PC-3 (cell line): Measurements from ENCODE around the gene TMEM131L. TPM values are rescaled to one million over a fixed set of nuclear protein-coding genes. Genes with fewer than 3 reads are reported as not detected.
A peak's percentile ranks its signal among the peaks of the same experiment; 100 is the strongest.

Experiments
- ATAC-seq: fragments of 200-7000 bp; cut with Tn5 transposase; 2 replicates; pipeline ENCODE4 v1.9.1; 2020; ENCODE audit warnings: mild to moderate bottlenecking, moderate library complexity
- BruUV-seq: library from RNA; stranded (reverse); fragments of 400-500 nt; replicated peaks from 2 replicates; lab custom pipeline; 2021; lab: Mats Ljungman, UMichigan
- CTCF ChIA-PET: fragments of 300-600 bp; sonication (Branson Sonifier 250); formaldehyde crosslinking; loops from one replicate; lab custom pipeline; 2022; ENCODE audit warnings: antibody characterized with exemption; lab: Charles Lee
- POLR2A ChIA-PET: fragments of 300-600 bp; sonication (Branson Sonifier 250); formaldehyde crosslinking; loops from one replicate; lab custom pipeline; 2022; ENCODE audit warnings: antibody characterized with exemption; ENCODE audit not compliant: unreplicated experiment; lab: Charles Lee
- DNase-seq: peaks from one replicate; pipeline ENCODE4 v3.0.0-alpha.2; 2015
- H2AFZ ChIP-seq: fragments of 300-600 bp; sonication (generic); 2 replicates; pipeline ENCODE4 v1.6.0; 2016; ENCODE audit warnings: antibody characterized with exemption, low read length
- H3F3A ChIP-seq: fragments of 300-600 bp; sonication (generic); one replicate; pipeline ENCODE4 v1.6.0; 2017; ENCODE audit warnings: antibody characterized with exemption, low read length, control low read depth, mild to moderate bottlenecking; ENCODE audit not compliant: unreplicated experiment
- H3K27ac ChIP-seq: fragments of 300-600 bp; sonication (generic); 2 replicates; pipeline ENCODE4 v1.5.1; 2016; ENCODE audit warnings: mild to moderate bottlenecking, low read length
- H3K27me3 ChIP-seq: fragments of 300-600 bp; sonication (generic); 2 replicates; pipeline ENCODE4 v1.6.1; 2016; ENCODE audit warnings: low read length, mixed read lengths
- H3K36me3 ChIP-seq: fragments of 300-600 bp; sonication (generic); 2 replicates; pipeline ENCODE4 v1.6.1; 2016; ENCODE audit warnings: low read depth, mixed run types, low read length, mixed read lengths
- H3K4me1 ChIP-seq: fragments of 300-600 bp; sonication (generic); 2 replicates; pipeline ENCODE4 v1.5.1; 2016; ENCODE audit warnings: low read length; ENCODE audit not compliant: insufficient read depth
- H3K4me2 ChIP-seq: fragments of 300-600 bp; sonication (generic); 2 replicates; pipeline ENCODE4 v1.6.0; 2016; ENCODE audit warnings: low read length
- H3K4me3 ChIP-seq: fragments of 300-600 bp; sonication (generic); 2 replicates; pipeline ENCODE4 v1.5.1; 2016; ENCODE audit warnings: mild to moderate bottlenecking, low read length, mixed read lengths
- H3K79me2 ChIP-seq: fragments of 300-600 bp; sonication (generic); 2 replicates; pipeline ENCODE4 v1.6.1; 2017; ENCODE audit warnings: low read length, mixed read lengths
- H3K9ac ChIP-seq: fragments of 300-600 bp; sonication (generic); 2 replicates; pipeline ENCODE4 v1.6.0; 2016; ENCODE audit warnings: mild to moderate bottlenecking, low read length
- H3K9me2 ChIP-seq: fragments of 300-600 bp; sonication (generic); replicated peaks from 2 replicates; pipeline ENCODE4 v1.6.1; 2016; ENCODE audit warnings: mixed run types, low read length, mixed read lengths
- H3K9me3 ChIP-seq: fragments of 300-600 bp; sonication (generic); 2 replicates; pipeline ENCODE4 v1.6.1; 2016; ENCODE audit warnings: low read length, mixed read lengths
- H4K20me1 ChIP-seq: fragments of 300-600 bp; sonication (generic); 2 replicates; pipeline ENCODE4 v1.6.1; 2016; ENCODE audit warnings: low read length, mixed read lengths
- CTCF ChIP-seq: fragments of 300-600 bp; sonication (generic); conservative IDR thresholded peaks from 2 replicates; pipeline ENCODE4 v1.5.1; 2017; ENCODE audit warnings: antibody characterized with exemption, low read depth, mild to moderate bottlenecking, low read length
- EZH2 ChIP-seq: fragments of 300-600 bp; sonication (generic); IDR thresholded peaks from one replicate; pipeline ENCODE4 v1.6.1; 2017; ENCODE audit warnings: antibody characterized with exemption, mild to moderate bottlenecking, low read length; ENCODE audit not compliant: unreplicated experiment
- EZH2phosphoT487 ChIP-seq: fragments of 300-600 bp; sonication (generic); IDR thresholded peaks from 2 replicates; pipeline ENCODE4 v1.6.1; 2018; ENCODE audit warnings: mild to moderate bottlenecking, antibody characterized with exemption, low read length, borderline replicate concordance
- intact Hi-C: fragments of 100-400 bp; cut with micrococcal nuclease; formaldehyde crosslinking; loops from 2 replicates; pipeline ENCODE4 v1.9.0; 2023
- total RNA-seq: library from RNA; depleted of rRNA; stranded (reverse); fragments of >200 nt; gene quantifications from 2 replicates; pipeline ENCODE4 v1.2.3, GENCODE V29; 2014

The TMEM131L gene
- total RNA-seq, 1 experiment from 2014 or later = 7.7 TPM

GRCh38 chr4:153668647-153669046 lies 202.5 kb downstream of the TMEM131L start:
- no peaks in the 10 kb centered on the region for H4K20me1 ChIP-seq
- H3K27ac ChIP-seq = no peak overlapping the region
- no peaks in the 10 kb centered on the region for H3K9me2 ChIP-seq
- ChIA-PET POLR2A (no interaction called here), CTCF (no interaction called here)
- BruUV-seq = no TSS peak
- no peak overlapping the region for H2AFZ ChIP-seq
- H3K4me2 ChIP-seq = no peak overlapping the region
- no peaks in the 10 kb centered on the region for H3F3A ChIP-seq
- H3K9ac ChIP-seq = no peak overlapping the region
- no peaks in the 10 kb centered on the region for H3K79me2 ChIP-seq
- no peaks in the 10 kb centered on the region for H3K36me3 ChIP-seq
- ATAC-seq (no peak), DNase-seq (no peak)
- H3K4me1 ChIP-seq = no peaks in the 10 kb centered on the region
- H3K27me3 ChIP-seq = no peaks in the 10 kb centered on the region
- no peak overlapping the region for H3K4me3 ChIP-seq
- TF ChIP-seq CTCF (no peak), EZH2phosphoT487 (no peak), EZH2 (no peak)
- intact Hi-C loops = no loop called here
- H3K9me3 ChIP-seq = no peaks in the 10 kb centered on the region

DNA sequence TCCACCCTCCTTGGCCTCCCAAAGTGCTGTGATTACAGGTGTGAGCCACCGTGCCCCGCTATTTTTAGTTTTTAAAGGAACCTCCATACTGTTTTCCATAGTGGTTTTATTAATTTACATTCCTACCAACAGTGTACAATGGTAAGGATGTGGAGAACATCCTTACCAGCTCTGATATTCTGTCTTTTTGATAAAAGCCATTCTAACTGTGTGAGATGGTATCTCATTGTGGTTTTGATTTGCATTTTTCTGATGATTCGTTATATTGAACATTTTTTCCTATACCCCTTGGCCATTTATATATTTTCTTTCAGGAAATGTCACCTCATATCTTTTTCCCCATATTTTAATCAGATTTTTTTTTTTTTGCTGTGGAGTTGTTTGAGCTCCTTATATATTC lies 203.7 kb downstream of the TMEM131L start:
- H3K4me2 ChIP-seq = no peak overlapping the region
- BruUV-seq = no TSS peak
- H3K27me3 ChIP-seq = no peaks in the 10 kb centered on the region
- no peak overlapping the region for H3K4me3 ChIP-seq
- H3K79me2 ChIP-seq = no peaks in the 10 kb centered on the region
- H3K36me3 ChIP-seq = no peaks in the 10 kb centered on the region
- ChIA-PET CTCF (no interaction called here), POLR2A (no interaction called here)
- DNase-seq (no peak), ATAC-seq (no peak)
- H3K9me2 ChIP-seq = no peaks in the 10 kb centered on the region
- intact Hi-C loops = no loop called here
- H3K4me1 ChIP-seq = no peaks in the 10 kb centered on the region
- H3K9ac ChIP-seq = no peak overlapping the region
- no peak overlapping the region for H2AFZ ChIP-seq
- H3F3A ChIP-seq = no peaks in the 10 kb centered on the region
- no peaks in the 10 kb centered on the region for H4K20me1 ChIP-seq
- no peaks in the 10 kb centered on the region for H3K9me3 ChIP-seq
- TF ChIP-seq CTCF = no peak
- TF ChIP-seq EZH2 = no peak
- TF ChIP-seq EZH2phosphoT487 = no peak
- no peak overlapping the region for H3K27ac ChIP-seq

DNA sequence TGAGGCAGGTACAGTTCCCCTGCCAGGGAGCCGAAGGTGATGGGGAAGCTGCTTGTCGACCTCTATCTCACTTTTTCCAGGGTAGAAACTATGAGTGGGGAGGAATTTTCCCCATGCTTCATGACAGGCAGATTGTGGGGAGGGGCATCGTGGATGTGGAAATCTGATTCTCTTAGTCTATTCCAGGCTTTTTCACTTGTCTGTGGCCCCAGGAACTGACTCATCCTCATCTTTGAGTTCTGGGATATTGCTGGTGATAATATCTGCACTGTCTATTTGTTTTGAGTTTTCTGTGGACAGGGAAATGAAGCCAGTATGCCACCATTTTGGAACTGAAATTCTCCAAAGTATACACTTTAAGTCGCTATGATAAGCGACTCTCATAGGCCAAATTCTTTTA lies 210.3 kb downstream of the TMEM131L start:
- peak overlapping the region; percentile 37 for H3K4me2 ChIP-seq
- H3K9me2 ChIP-seq = no peaks in the 10 kb centered on the region
- H3K4me3 ChIP-seq = no peak overlapping the region
- TF ChIP-seq EZH2 (no peak), CTCF (no peak), EZH2phosphoT487 (no peak)
- no TSS peak for BruUV-seq
- H3K9me3 ChIP-seq = 0 out of 2 replicates have a peak, but pooled peaks cover 3% of the 10 kb centered on the region
- H3K27me3 ChIP-seq = no peaks in the 10 kb centered on the region
- H4K20me1 ChIP-seq = no peaks in the 10 kb centered on the region
- H3K27ac ChIP-seq = peak overlapping the region; percentile 87
- intact Hi-C loops = no loop called here
- ATAC-seq (peak; percentile 54), DNase-seq (peak; percentile 57)
- no peaks in the 10 kb centered on the region for H3F3A ChIP-seq
- H3K36me3 ChIP-seq = no peaks in the 10 kb centered on the region
- H2AFZ ChIP-seq = no peak overlapping the region
- peaks cover 20% of the 10 kb centered on the region for H3K4me1 ChIP-seq
- POLR2A ChIA-PET = no interaction called here
- H3K79me2 ChIP-seq = no peaks in the 10 kb centered on the region
- CTCF ChIA-PET = interaction anchor here (1.3 kb wide), 1 partner anchor 33 kb away, joined by 4 read pairs; no protein-coding TSS in a partner anchor
- peak overlapping the region; percentile 36 for H3K9ac ChIP-seq
